Glomerular visceral epithelial cell (primary cell): ENCODE measurements around the gene DELE1.
A peak's percentile ranks its signal among the peaks of the same experiment; 100 is the strongest.

ENCODE experiments used
- DNase-seq: peaks from one replicate; pipeline ENCODE4 v3.0.0-alpha.2; 2016; ENCODE audit errors: extremely low spot score

DELE1 gene, protein sequence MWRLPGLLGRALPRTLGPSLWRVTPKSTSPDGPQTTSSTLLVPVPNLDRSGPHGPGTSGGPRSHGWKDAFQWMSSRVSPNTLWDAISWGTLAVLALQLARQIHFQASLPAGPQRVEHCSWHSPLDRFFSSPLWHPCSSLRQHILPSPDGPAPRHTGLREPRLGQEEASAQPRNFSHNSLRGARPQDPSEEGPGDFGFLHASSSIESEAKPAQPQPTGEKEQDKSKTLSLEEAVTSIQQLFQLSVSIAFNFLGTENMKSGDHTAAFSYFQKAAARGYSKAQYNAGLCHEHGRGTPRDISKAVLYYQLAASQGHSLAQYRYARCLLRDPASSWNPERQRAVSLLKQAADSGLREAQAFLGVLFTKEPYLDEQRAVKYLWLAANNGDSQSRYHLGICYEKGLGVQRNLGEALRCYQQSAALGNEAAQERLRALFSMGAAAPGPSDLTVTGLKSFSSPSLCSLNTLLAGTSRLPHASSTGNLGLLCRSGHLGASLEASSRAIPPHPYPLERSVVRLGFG

GRCh38 chr5:141923448-141924313 lies at the start of gene DELE1:
TSS of gene DELE1 (plus strand) at chr5:141923871. CDS start at chr5:141923942, 71 bp downstream.
- DNase-seq: peak; percentile 92

DNA sequence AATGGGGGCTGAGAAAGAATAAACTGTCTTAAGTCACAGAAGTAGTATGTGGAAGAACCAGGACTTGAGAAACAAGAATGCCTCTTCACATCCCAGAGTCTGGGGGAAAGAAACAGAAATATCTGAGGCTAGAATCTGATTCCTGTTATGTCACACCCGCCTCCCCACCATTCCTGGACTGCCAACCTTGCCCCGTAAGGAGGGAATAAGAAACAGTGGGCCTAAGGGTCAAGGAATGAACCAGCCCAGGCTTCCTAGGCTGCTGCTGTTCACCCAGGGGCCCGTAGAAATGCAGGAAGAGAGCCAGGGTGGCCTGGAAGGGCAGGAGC lies 49.8 kb upstream of the DELE1 start:
- no peak for DNase-seq

- no peak for DNase-seq
Observed at GRCh38 chr5:141874262-141874964, 49.3 kb upstream of the DELE1 start.

DNA sequence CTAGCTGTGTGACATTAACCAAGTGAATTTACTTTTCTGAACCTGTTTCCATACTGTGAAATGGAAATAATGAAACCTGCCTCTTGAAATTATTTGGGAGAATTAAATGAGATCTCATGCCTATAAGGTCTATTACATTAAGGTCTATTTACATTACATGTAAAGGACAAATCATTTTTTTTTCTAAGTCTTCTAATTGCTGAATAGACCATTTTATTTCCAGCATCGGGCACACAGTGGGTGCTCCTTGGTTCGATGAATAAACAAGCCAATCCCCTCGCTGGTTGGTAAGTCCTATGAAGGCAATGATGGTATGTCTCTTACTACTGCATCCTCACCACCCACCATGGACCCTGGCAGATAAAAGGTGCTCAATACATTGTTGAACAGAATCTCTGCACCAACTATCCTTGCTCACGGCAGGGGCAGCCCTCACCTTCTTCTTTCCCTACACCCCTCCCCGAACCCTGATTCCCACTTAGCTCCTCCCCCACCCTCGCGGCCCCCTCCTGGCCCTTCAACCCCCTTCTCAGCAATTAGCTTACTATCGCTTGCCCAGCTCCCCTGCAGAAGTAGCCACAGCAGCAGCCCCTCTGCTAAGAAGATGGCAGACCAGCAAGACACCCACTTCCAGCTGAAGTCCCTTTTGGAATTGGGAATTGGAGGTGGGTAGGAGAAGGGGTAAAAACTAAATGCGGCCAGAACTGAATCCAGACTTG lies 48.5 kb upstream of the DELE1 start:
- no peak for DNase-seq

DNA sequence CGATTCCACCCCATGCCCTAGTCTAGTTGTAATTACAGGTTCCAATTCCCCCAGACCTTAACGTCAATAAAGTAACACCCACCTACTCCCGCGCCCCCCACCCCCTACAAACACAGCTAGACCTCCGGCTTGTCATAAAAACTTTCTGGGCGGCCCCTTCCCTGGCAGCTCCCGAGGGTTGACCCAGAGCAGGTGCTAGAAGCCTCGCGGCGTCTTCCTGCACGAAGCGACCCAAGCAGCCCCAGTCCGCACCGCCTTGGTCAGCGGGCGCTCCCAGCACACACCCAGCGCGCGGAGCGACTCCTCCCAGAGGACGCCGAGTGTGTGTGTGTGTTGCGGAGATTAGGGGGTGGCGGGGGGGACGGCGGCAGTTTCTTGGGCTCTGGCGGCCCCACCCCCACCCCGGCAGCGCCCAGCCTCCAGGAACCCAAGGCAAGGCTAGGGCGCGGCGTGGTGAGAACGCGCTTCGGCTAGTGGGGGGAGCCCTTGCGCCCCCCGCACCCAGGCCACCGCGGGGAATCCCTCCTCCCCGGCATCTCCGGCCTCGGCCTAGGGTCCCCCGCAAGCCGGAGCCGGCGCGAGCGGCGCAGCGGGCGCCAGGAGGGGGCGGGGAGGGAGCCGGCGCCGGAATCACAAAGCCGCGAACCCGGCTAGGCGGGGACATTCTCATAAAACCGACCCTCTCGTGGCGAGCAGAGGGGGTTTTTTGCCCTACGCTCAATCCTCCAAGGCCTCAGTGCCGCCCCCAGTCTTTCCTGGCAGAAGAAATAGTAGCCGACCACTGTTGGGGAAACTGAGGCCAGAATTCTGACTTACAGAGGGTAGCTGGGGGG lies 47.7 kb upstream of the DELE1 start:
- DNase-seq: no peak

DNA sequence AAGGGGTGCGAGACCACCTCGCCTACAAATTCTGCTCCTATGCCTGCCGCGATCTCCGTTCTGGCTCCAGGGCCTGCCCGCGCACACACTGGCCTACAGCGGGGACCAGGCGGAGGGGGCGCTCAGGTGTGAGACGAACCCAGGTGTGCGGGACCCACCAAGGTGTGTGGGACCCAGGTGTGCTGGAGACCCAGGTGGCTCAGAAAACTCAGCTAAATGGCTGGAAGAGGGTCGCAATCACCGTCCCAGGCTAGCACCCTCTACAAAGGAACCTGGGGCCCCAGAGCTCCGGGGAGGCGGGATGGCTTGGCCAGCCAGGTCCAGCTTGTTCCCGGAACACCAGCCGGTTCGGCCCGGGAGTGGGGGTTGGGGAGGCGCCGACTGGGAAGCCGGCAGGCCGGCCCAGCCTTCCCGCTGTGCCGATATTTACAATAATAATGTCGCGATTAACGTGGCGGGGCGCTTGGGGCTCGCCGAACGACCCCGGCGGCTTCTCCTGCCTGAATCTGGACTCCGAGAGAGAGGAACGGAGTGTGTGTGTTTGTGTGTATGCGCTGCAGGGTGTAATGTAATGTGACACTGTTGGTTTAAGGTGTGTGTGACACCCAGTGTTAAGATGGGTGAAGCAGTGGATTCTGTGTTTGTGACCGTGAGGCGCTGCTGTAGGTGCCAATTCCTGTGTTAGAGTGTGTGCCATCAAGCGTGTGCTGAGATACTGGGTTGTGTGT lies 46.9 kb upstream of the DELE1 start:
- DNase-seq: no peak

DNA sequence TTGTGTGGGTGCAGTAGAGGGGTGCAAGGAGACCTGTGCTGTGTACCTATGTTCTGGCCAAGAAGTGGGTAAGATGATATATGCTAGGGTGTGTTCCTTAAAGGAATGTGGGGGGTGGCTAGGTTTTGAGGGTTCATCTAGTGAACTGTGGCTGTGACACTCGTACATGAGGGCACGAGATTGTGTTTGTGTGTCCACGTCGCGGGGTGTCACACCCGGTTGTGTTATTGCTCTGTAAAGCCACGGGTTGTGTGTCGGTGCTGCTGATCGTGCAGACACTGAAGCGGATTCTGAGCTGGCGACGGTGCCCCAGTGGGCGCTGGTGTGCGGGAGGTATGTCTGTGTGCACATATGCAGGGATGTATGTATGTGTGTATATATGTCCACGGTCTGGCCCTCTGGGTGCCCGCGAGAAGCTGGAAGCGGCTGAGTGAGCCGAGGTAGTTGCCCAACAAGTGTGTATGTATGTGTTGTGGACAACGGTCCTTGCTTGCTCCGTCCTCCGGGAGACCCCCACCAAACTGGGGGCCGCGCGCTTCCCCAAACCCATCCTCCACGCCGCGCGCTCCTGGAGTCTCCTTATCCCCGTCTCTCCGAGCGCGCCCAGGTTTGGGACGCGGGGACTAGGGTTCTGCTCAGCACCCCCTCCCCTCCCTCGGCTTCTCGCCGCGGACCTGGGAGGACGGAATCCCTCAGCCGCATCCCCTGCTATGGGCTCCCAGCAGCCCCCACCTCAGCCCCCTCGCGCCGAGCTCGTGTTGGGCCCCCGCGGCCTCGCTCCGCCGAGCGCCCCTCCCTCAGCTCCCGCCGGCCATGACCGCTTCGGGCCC lies 46.1 kb upstream of the DELE1 start:
- no peak for DNase-seq

DNA sequence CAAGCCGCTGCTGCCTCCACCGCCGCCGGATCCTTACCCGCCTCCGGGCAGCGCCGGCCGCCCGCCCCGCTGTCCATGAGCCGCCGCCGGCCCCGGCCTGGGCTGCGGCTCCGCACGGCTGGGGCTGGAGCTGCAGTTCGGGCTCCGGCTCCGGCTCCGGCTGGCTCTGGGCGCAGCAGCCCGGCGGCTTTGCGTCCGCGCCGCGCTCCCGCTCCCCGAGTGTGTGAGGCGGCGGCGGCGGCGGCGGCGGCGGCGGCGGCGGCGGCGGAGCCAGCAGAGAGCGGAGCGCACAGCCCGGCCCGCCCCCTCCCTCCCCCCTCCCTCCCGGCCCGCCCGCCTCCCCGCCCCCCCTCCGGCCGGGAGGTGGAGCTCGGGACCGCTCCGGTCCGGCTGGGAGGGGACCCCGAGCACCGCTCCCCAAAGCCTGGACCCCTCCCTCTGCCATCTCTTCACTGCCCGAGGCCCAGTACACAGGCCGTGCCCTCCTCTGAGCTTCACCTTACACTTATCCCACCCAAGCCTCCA lies 45.4 kb upstream of the DELE1 start, which contains the start of gene PCDH1:
Gene PCDH1 (minus strand): TSS at position 225 of the 525 bp plus-strand sequence. CDS start 148 bp downstream, at position 77.
- DNase-seq: peak; percentile 37

- peak; percentile 89 for DNase-seq
Observed at GRCh38 chr5:141878711-141879425, 44.8 kb upstream of the DELE1 start.

GRCh38 chr5:141879426-141879759 lies 44.3 kb upstream of the DELE1 start:
- no peak for DNase-seq

- DNase-seq: no peak
Observed at GRCh38 chr5:141879941-141880738, 43.5 kb upstream of the DELE1 start.

DNA sequence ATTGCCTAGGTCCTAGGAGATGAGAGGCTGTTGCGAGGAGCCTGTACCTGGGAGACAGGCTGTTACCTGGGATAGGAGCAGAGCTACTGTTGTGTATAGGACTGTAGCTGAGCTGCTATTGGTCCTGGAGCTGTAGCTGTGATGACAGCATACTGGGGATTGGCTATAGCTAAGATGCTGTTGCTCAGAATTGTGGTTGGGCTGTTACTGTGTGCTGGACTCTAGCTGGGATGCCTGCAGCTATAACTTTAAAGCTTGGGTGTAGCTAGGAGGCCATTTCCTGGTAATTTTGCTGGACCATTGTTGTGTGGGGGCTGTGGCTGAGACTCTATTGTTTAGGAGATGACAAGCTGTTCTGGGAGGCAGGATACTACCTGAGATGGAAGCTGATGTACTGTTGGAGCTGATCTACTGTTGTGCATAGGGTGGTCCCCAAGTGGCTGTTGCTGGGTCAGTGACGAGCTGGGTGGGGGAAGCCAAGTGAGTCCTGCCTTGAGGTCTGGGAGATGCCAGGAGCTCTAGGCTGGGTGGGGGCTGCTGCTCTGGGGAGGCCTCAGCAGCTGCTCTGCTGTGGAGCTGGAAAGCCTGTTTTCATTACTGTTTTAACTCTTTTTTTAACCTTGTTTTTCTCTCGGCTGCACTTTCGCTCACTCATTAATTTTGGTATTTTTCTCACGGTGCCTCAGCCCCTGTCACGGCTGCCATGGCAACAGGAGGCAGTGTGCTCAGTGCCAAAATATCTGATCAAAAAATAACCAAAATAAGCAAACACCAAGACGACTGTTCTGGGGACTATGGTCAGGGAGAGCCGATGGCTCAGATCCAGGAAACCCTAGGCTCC lies 42.5 kb upstream of the DELE1 start:
- DNase-seq: no peak

- no peak for DNase-seq
Observed at GRCh38 chr5:141881886-141882285, 41.8 kb upstream of the DELE1 start.

DNA sequence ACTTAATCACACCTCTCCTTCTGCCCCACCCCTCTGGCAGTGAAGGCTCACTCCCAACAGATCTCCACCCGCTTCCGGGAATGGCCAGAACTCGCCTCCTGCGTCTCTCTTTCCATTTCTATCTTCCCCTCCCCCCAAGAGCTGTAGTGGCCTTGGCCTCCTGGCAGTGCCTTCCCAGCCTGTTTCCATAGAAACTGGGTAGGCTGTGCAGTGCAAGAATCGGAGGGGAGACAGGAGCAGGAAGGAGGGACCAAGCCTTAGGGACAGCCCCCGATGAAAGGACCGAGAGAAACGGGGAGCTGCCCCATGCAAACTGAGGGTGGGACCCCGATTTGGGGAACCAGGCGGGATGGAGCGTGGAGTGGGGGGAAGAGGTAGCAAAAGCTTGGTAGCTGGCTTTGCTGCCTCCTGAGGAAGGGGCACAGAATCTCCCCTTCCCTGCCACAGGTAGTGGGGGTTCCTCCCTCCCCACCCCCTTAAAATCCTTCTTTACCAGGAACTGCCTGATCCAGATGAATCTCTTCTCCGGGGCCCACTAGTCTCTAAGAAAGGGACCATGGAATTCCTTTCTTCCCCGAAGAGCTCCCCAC lies 41.0 kb upstream of the DELE1 start:
- DNase-seq: no peak

GRCh38 chr5:141883184-141883891 lies 40.3 kb upstream of the DELE1 start:
- DNase-seq: peak; percentile 28
